Stimulated activated CD8-positive, alpha-beta memory T cell treated with anti-CD3 and anti-CD28 coated beads, Interleukin-12 subunit alpha, Interleukin-12 subunit beta, amount 100 ng/mL, for 1 hour (primary cell): Measurements from ENCODE around the gene NDEL1.

ENCODE experiments used
- DNase-seq: peaks from one replicate; pipeline ENCODE4 v3.0.0-alpha.2; 2020; ENCODE audit warnings: low read depth

NDEL1 gene

GRCh38 chr17:8455665-8456209 is 20.1 kb downstream of the NDEL1 start:
- no peak for DNase-seq

GRCh38 chr17:8458128-8458527 is 22.4 kb downstream of the NDEL1 start:
- no peak for DNase-seq

DNA sequence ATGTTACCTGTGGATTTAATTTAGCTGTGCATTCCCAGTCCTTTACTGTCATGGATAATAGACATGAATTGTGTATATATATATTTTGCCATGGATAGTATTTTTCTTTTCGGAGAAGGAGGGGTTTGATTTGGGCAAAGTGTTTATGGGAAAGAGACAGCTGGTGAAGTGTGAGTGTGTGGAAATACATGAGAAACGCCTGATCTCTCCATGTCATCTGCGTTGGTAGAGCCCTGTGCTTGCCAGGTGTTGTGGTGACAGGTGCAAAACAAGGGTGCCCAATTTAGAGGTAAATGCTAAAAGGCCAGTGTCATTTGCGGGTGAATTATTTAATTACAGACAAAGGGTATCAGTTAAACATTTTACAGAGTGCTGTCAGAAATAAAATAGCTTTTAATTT is 23.4 kb downstream of the NDEL1 start:
- no peak for DNase-seq

GRCh38 chr17:8459831-8460230 is 24.1 kb downstream of the NDEL1 start:
- DNase-seq, result no peak

GRCh38 chr17:8462564-8462963 is 26.9 kb downstream of the NDEL1 start:
- no peak for DNase-seq

DNA sequence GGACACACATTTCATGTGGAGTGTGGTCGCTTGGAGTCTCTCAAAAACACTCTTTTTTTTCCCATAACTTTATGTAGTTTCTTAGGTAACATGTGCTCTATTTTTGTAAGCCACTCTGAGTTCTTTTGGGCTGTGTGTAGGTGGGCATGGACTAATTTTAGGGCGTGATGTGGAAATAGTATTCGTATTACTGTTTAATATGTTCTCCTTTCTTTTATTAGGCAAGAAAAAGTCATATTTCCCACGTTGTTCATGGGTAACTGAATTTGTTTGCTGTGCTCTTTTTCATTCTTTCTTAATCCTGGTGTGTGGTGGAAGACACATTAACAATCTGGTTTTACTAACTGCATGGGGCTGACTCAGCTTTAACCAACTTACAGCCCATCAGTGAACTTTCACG is 27.4 kb downstream of the NDEL1 start:
- no peak for DNase-seq

DNA sequence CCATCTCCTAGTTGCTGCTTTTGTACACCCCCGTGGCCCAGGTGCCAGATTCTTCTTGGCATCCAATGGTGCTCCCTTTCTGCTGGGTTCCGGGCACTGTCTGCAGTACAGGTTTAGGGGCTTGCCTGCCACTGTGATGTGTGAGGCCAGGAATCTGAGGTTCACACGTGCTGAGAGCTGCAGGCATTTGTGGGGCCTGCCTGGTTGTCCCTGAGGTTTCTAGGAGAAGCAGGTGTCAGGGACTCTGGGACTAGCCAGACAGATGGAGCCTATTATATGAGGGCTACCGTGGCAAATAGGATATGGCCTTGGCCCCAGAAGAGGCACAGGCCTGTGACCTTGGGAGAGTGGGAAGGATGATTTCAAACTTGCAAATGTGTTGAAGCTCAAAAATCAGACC is 29.3 kb downstream of the NDEL1 start:
- DNase-seq, result no peak

DNA sequence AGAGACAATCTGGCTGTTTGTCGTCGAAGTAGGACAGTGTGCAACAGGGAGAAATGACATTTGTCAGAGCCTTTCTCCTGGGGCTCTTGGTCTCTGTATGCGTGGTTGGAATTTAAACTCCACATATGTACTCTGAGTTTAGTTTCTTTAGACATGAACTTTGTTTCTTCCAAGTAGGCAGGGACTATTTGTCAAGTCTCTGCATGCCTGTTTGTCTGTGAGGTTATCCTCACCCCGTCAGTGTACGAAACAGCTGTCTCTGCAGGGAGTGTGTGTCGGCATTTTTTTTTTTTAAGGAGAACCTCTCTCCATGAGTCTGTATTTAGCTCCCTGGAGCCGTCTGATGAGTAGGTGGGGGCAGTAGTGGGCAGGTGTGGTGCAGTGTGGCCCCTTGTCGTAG is 29.7 kb downstream of the NDEL1 start:
- DNase-seq, result no peak

DNA sequence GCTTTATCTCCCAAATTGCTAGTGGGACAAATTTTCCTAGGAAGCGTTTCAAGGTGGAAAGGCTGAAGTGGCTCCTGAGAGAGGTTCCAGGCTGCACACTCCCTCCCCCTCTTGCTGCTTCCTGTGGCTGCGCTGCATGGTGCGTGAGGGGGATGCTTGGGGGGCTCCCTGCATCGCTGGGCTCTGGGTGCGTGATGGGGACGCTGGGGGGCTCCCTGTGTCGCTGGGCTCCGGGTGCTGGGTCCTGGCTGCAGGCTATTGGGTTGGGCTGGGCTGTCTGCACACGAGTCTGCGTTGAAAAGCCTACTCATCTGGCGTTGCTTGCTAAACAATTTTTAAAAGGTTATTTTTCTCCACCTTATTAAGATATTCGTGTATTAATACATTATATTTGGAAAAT is 30.1 kb downstream of the NDEL1 start:
- DNase-seq, result no peak

GRCh38 chr17:8466456-8466855 is 30.8 kb downstream of the NDEL1 start:
- DNase-seq, result no peak

- no peak for DNase-seq
These were observed 31.2 kb downstream of the NDEL1 start for GRCh38 chr17:8466873-8467272.

- DNase-seq, result no peak
These were observed 31.8 kb downstream of the NDEL1 start for GRCh38 chr17:8467527-8467926.

DNA sequence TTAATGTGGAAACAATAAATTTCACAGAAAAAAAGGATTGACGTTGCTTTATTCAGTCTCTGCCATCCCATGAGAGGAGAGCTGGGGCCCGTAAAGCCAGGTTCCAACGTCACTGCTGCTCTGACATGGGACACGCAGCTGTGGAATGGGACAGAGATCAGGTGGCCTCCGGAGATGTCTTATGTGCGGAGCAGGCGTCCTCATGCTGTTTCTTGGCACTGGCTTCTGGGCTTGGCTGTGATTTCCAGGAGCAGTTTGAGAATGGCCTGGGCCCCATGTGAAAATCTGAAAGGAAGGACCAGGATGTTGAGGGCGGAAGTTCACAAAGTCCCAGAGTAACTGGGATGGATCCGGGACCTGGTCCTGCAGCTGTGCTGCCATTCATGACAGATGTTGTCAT is 32.4 kb downstream of the NDEL1 start:
- no peak for DNase-seq

DNA sequence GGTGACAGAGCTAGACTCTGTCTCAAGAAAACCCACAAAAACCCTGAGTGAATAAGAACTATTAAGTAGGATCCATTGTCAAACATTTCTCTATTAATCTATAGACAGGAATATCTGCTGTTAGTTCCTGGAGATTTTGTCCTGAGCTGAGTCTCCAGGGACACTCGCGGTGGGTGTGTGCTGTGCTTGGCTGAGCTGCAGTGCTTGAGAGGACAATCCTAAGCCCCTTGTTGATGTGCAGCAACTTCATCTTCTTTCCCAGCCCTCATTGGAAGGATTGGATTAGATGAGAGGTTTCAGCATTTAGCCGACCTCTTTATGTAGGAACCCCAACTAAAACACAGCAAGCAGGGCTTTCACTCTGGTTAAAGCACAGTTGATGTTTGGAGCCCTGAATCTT is 33.3 kb downstream of the NDEL1 start:
- no peak for DNase-seq

- no peak for DNase-seq
These were observed 34.3 kb downstream of the NDEL1 start for GRCh38 chr17:8469964-8470363.

GRCh38 chr17:8470447-8471047 is 34.9 kb downstream of the NDEL1 start:
- DNase-seq, result no peak

DNA sequence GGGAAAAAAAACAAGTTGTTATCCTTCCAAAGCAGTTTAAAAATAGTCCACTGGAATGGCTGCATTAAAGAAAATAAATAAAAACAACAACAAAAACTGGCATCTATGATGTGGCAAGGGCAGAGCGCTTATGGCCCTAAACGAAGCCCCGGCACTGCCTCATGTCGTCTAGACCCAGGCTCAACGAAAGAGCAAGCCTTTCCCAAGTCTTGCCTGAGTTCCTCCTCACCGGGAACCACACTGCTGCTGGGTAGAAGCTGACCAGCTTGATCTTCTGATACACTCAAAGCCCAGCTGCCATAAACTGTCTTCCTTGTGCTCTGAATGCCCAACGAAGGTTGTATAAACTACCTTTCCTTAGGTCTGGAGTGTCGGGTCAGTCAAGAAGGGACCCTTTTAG is 37.0 kb downstream of the NDEL1 start:
- DNase-seq, result no peak

GRCh38 chr17:8473451-8474192 is 37.9 kb downstream of the NDEL1 start:
- DNase-seq, result no peak

- DNase-seq, result no peak
These were observed 39.1 kb downstream of the NDEL1 start for GRCh38 chr17:8474826-8475225.

DNA sequence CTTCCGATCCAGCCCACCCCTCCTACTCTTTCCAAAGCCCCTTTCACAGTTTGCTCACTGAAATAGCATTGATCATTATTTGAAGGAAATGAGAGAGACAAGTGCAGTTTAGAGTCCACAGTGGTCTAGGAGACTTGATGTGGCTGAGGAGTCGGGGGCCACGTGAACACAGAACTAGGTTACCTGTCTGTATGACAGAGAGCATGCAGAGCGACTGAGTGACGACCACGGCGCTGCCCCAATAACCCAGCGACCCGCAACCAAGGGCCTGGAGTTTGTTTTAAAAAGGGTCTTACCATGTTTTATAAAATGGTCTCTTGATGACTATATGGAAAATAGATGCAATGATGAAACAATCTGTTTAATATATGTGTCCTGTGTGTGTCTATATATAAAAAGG is 39.5 kb downstream of the NDEL1 start:
- no peak for DNase-seq

- no peak for DNase-seq
These were observed 40.1 kb downstream of the NDEL1 start for GRCh38 chr17:8475781-8476180.

- DNase-seq, result no peak
These were observed 41.1 kb downstream of the NDEL1 start for GRCh38 chr17:8476741-8477140.

- DNase-seq, result no peak
These were observed 41.5 kb downstream of the NDEL1 start for GRCh38 chr17:8477171-8477570.
